Ascending aorta (tissue), 2 donors: ENCODE measurements around the gene TMCO6. TPM values are rescaled to one million over a fixed set of nuclear protein-coding genes. Genes with fewer than 3 reads are reported as not detected.
"Not testable (repeated sequence)": the region's sequence is repeated elsewhere in the genome, so short reads cannot be mapped to it uniquely, and the experiment has no call there.

Experiments
- DNase-seq, 2 donors: peaks; one replicate each; pipeline ENCODE4 v3.0.0-alpha.2; 2019; ENCODE audit warnings: low spot score in 2 of 2
- H3K27ac ChIP-seq, 2 donors: fragments of 200-600 bp; sonication (generic); one replicate each; pipeline ENCODE4 v1.5.1; 2016 to 2017; ENCODE audit warnings: mild to moderate bottlenecking in 1 of 2
- H3K27me3 ChIP-seq: fragments of 200-600 bp; sonication (generic); one replicate; pipeline ENCODE4 v1.5.1; 2017
- H3K36me3 ChIP-seq, 2 donors: fragments of 200-600 bp; sonication (generic); one replicate each; pipeline ENCODE4 v1.5.1; 2016
- H3K4me1 ChIP-seq, 2 donors: fragments of 200-600 bp; sonication (generic); one replicate each; pipeline ENCODE4 v1.5.1; 2016 to 2017; ENCODE audit warnings: mild to moderate bottlenecking in 1 of 2
- H3K4me3 ChIP-seq, 2 donors: fragments of 200-600 bp; sonication (generic); one replicate each; pipeline ENCODE4 v1.5.1; 2016 to 2017; ENCODE audit warnings: mild to moderate bottlenecking in 1 of 2
- H3K9me3 ChIP-seq, 2 donors: fragments of 200-600 bp; sonication (generic); one replicate each; pipeline ENCODE4 v1.5.1; 2016
- intact Hi-C: fragments of 100-400 bp; cut with DNase I; formaldehyde crosslinking; loops from one replicate; pipeline ENCODE4 v1.15.1; 2023
- total RNA-seq: library from RNA; depleted of rRNA; stranded (reverse); fragments of >200 nt; gene quantifications from one replicate; pipeline ENCODE4 v1.1.0, GENCODE V29; 2016
- TF ChIP-seq, protein P1 (sequence below), 3 experiments: fragments of 200-600 bp in 2 of 3; fragments of 450-650 bp in 1 of 3; sonication (generic) in 2 of 3; IDR thresholded peaks; one replicate each; pipeline ENCODE4 v1.5.1; 2016 to 2019; ENCODE audit warnings: antibody characterized with exemption in 3 of 3, mild to moderate bottlenecking in 1 of 3, moderate library complexity in 1 of 3

TMCO6 gene
- total RNA-seq, 1 donor from 2014 or later, result 87.7 TPM

DNA sequence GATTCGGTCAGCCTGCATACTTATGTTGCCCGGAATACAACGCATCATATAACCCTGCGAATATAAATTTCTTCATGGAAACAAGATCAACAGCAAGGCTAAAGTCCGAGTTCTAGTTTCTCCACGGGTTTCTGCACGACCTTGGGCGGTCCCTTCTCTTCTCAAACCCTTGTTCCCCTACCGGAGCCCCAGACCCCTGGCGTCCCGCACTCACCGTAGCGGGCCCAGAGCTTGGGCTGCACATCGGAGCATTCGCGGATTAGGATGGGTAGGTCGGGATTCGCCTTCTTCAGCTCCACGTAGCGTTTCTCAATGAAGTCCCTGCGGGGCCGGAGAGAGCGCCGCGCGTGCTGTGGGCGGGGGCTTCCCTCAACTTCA lies 7.8 kb downstream of the TMCO6 start:
- H3K36me3 ChIP-seq, result peaks cover 30 to 59% of the 10 kb centered on the region in 2 donors
- no peaks in the 10 kb centered on the region for H3K27me3 ChIP-seq
- H3K27ac ChIP-seq, result peak overlapping the region; percentile 79 to 83
- TF ChIP-seq, protein P1, sequence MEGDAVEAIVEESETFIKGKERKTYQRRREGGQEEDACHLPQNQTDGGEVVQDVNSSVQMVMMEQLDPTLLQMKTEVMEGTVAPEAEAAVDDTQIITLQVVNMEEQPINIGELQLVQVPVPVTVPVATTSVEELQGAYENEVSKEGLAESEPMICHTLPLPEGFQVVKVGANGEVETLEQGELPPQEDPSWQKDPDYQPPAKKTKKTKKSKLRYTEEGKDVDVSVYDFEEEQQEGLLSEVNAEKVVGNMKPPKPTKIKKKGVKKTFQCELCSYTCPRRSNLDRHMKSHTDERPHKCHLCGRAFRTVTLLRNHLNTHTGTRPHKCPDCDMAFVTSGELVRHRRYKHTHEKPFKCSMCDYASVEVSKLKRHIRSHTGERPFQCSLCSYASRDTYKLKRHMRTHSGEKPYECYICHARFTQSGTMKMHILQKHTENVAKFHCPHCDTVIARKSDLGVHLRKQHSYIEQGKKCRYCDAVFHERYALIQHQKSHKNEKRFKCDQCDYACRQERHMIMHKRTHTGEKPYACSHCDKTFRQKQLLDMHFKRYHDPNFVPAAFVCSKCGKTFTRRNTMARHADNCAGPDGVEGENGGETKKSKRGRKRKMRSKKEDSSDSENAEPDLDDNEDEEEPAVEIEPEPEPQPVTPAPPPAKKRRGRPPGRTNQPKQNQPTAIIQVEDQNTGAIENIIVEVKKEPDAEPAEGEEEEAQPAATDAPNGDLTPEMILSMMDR (IDR thresholded peaks at IDR 0.05), result no peak
- H3K9me3 ChIP-seq, result no peaks in the 10 kb centered on the region
- H3K4me1 ChIP-seq, result peaks cover 12 to 14% of the 10 kb centered on the region in 2 donors
- intact Hi-C loops, result loop anchor here (1.0 to 10.0 kb wide), 5 partner anchors 8 to 402 kb away; partner anchors contain the start of genes ANKHD1, HARS1, HARS2 and TMCO6
- H3K4me3 ChIP-seq, result peak overlapping the region; percentile 88 to 90
- peak in 1 of 2 donors; percentile 61 for DNase-seq

DNA sequence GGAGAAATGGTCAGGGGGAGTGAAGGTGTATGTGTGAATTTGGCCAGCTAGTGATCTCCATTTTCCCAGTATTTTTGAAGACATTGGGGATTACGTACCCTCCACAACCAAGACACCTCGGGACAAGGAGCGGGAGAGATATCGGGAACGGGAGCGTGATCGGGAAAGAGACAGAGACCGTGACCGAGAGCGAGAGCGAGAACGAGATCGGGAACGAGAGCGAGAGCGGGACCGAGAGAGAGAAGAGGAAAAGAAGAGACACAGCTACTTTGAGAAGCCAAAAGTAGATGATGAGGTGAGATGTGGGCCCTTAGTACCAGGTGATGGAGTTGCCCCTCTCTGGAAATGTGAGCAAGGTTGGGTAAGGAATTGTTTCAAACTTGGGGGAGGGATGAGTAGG lies 19.6 kb downstream of the TMCO6 start:
- intact Hi-C loops, result no loop called here
- no peak for DNase-seq
- peaks cover 85 to 88% of the 10 kb centered on the region in 2 donors for H3K36me3 ChIP-seq

DNA sequence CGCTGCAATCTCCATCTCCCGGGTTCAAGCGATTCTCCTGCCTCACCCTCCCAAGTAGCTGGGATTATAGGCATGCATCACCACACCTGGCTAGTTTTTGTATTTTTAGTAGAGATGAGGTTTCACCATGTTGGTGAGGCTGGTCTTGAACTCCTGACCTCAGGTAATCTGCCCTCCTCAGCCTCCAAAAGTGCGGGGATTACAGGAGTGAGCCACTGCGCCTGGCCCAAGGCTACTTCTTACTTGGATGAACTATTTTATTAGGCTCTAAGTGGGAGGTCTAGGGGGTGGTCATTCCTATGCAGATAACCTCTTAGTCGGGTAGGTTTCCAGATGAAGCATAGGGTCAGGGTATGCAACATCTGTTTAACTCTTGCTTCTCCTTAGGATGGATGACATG lies 21.1 kb downstream of the TMCO6 start:
- not testable (repeated sequence) for H3K27ac ChIP-seq, H3K4me3 ChIP-seq, H3K9me3 ChIP-seq, H3K27me3 ChIP-seq, H3K4me1 ChIP-seq
- intact Hi-C loops, result loop anchor here (5.0 kb wide), 1 partner anchor 42 kb away; the partner anchor contains the start of gene ZMAT2
- DNase-seq, result peak in 1 of 2 donors; percentile 27
- H3K36me3 ChIP-seq, result peaks cover 70 to 73% of the 10 kb centered on the region in 2 donors

More for the DNA sequence above, 19.6 kb downstream of the TMCO6 start:
- H3K27ac ChIP-seq, result no peak overlapping the region
- H3K4me1 ChIP-seq, result no peaks in the 10 kb centered on the region
- H3K9me3 ChIP-seq, result no peaks in the 10 kb centered on the region
- H3K27me3 ChIP-seq, result no peaks in the 10 kb centered on the region
- TF ChIP-seq, protein P1 (IDR thresholded peaks at IDR 0.05), result no peak
- no peak overlapping the region for H3K4me3 ChIP-seq

DNA sequence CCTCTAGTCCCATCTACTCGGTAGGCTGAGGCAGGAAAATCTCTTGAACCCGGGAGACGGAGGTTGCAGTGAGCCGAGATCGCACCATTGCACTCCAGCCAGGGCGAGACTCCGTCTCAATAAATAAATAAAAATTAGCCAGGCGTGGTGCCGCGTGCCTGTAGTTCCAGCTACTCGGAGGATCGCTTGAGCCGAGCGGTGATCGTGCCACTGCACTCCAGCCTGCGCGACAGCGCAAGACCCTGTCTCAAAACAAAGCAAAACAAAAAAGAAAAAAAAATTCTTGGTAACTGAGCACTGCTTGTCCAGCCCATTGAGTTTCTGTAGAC lies 24.7 kb downstream of the TMCO6 start:
- Histone ChIP-seq H3K4me1 (peaks cover 5 to 8% of the 10 kb centered on the region in 2 donors), H3K27ac (peak overlapping the region; percentile 88 to 89), H3K27me3 (no peaks in the 10 kb centered on the region), H3K9me3 (no peaks in the 10 kb centered on the region), H3K4me3 (peak overlapping the region; percentile 59 to 81), H3K36me3 (peaks cover 47 to 55% of the 10 kb centered on the region in 2 donors)
- TF ChIP-seq, protein P1 (IDR thresholded peaks at IDR 0.05), result no peak
- intact Hi-C loops, result loop anchor here (1.0 to 5.0 kb wide), 5 partner anchors 17 to 263 kb away; partner anchors contain the start of genes ANKHD1, EIF4EBP3, IK and NDUFA2
- DNase-seq, result no peak

DNA sequence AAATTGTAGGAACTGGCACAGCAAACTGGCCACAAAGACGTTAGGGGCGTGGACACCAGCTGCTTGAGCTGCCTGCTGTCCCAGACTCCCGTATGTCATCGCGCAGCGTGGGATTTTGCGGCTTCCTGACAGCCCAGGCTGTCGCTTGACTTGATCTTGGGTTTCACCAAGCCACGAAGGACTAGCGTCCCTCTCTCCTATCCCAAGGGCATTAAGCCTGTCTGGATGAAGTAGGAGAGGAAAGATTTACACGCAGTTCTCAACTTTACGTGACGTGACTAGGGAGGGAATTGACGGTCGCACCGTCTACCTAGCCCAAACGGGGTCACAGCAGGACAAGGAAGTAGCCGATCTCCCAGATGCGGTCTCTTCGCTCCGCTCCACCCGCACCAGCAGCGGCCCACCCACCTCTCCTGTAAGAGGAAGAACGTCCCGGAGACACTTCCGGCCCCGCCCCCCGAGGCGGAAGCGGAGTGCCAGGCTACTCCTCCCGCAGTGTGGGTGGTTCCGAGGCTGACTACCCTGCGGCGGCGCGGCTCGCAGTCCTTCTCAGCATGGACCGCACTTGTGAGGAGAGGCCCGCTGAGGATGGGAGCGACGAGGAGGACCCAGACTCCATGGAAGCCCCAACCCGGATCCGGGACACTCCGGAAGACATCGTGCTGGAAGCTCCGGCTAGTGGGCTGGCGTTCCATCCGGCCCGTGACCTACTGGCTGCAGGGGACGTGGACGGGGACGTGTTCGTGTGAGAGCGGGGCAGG lies 25.3 kb downstream of the TMCO6 start, which contains the start of gene WDR55:
WDR55 (plus strand) TSS at position 546 of the 761 bp plus-strand sequence; CDS start at position 555, 9 bp downstream.
- intact Hi-C loops, result loop anchor here (1.0 to 5.0 kb wide), 5 partner anchors 17 to 263 kb away; partner anchors contain the start of genes ANKHD1, EIF4EBP3, IK and NDUFA2
- H3K27ac ChIP-seq, result peak within 1 kb of the TSS; percentile 88 to 89
- H3K27me3 ChIP-seq, result no peaks in the 10 kb centered on the region
- peaks cover 47 to 55% of the 10 kb centered on the region in 2 donors for H3K36me3 ChIP-seq
- DNase-seq, result peak; percentile 90 to 98
- H3K4me3 ChIP-seq, result peak within 1 kb of the TSS; percentile 59 to 81
- TF ChIP-seq, protein P1 (IDR thresholded peaks at IDR 0.05), result no peak
- no peaks in the 10 kb centered on the region for H3K9me3 ChIP-seq
- H3K4me1 ChIP-seq, result peaks cover 5 to 8% of the 10 kb centered on the region in 2 donors

DNA sequence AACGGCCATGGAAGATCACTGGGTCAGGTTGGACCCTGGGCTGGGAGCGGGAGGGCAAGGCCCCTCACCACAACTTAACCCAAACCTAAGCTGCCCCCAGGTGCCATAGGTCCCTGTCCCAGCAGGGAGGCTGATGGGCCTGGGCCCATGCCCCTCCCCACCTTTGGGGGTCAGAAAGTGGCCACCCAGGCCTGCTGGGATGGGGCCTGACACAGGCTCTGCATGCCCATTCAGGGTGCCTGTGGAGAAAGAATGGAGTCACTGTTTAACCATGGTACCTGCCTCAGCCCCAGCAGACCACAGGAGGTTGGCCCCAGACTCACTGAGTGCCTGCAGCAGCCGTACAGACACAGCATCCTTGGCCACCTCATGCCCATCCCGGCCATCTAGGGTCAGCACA lies 31.8 kb downstream of the TMCO6 start:
- intact Hi-C loops, H3K4me3 ChIP-seq, H3K9me3 ChIP-seq, H3K27me3 ChIP-seq, H3K4me1 ChIP-seq, H3K27ac ChIP-seq: not testable (repeated sequence)
- DNase-seq, result peak in 1 of 2 donors; percentile 44
- H3K36me3 ChIP-seq, result peaks cover 49 to 75% of the 10 kb centered on the region in 2 donors
